HG03196 (cell line): ENCODE results near the gene JDP2.

Experiments used
- ATAC-seq: cut with Tn5 transposase; IDR thresholded peaks from one replicate; pipeline ENCODE4 v1.9.1; 2021; ENCODE audit not compliant: unreplicated experiment

JDP2 gene

GRCh38 chr14:75409316-75410205 lies 18.3 kb upstream of the JDP2 start:
- no peak for ATAC-seq

DNA sequence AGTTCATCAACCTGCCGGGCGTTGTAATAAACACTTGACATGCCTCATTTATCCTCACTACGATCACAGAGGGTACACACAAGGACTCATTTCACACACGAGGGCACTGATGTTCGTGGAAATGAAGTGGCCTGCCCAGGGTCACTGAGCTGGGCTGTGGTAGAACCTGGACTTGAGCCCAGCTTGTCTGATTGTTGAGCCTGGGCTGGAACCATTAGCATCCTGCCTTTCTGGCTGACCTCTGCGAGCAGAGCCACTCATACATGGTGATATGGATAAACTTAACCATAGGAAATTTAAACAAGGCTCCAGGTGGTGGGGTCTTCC lies 16.6 kb upstream of the JDP2 start:
- no peak for ATAC-seq

DNA sequence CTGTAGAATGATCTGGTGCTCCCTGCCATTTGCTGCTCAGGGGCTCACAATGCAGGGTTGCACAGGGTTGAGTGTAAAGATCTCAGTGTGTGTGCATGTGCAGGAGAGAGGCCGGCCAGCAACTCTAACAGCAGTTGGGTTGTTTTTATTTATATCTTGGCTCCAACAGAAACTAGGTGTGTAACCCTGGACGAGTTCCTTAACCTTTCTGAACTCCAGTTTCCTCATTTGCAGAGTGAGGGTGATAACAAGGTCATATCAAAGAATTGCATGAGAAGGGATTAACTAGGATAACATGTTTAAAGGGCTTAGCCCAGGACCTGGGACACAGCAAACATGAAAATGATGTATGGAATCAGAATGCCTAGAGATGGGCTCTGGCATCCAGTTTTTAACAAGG lies 14.8 kb upstream of the JDP2 start:
- ATAC-seq: no peak

- ATAC-seq: no peak
Observed at GRCh38 chr14:75417674-75418073, 10.1 kb upstream of the JDP2 start.

DNA sequence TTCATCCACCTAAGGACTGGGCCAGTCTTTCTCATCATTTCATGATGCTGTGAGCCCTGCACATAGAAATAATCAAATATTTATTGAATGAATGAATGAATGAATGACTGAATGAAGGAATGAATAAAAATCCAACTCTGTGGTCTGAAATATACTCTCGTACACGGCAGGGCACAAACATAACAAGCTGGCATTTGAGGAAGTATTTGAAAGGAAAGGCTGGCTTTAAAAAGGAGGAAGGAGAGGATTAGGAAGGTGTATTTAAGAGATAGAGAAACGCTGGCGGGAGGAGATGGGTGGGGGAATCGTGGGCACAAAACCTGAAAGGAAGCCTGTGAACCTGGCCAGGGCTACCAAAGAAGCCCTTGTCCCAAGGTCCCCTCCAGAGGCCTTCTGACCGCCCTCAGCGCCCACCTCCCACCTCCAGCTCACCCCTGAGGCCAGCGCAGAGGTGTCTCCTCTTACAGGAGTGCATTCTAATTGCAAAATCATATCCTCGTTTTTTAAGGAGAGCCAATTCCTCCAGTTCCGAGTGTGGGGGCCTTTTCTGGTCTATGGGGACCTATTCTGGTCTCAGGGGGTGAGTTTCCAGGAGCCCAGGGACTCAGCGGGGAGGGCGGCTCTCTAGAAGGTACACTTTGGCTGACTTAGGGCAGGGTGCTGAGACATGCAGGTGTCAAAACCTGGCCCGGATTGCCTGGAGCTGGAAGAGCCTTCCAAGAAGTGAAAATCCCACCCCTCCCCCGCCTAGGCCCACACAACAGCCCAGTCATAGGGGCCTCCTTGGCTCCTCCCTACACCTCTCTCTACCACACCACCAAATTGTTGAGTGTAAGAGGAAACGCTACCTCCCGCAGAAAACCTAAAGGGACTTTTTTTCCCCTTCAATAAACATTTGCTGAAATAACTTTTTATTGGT lies 8.7 kb upstream of the JDP2 start:
- peak; percentile 57 for ATAC-seq

DNA sequence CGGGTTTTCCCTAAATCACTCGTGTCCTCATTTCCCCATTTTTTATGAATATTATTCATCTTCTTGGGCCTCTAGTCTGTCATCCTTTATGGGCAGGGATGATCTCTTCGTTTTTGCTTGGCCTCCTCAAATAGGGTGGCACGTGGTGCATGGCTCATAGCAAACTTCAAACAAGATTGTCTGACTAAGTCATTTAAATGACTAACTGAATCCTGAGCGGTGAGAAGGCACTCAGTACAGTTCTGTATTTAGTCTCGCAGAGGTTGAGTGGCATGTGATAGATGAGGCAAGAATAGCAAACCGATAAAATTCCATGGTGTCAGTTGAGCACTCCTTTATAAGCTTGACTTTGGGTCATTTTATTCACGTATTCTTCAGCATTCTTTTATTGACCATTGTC lies 5.7 kb upstream of the JDP2 start:
- ATAC-seq: no peak

DNA sequence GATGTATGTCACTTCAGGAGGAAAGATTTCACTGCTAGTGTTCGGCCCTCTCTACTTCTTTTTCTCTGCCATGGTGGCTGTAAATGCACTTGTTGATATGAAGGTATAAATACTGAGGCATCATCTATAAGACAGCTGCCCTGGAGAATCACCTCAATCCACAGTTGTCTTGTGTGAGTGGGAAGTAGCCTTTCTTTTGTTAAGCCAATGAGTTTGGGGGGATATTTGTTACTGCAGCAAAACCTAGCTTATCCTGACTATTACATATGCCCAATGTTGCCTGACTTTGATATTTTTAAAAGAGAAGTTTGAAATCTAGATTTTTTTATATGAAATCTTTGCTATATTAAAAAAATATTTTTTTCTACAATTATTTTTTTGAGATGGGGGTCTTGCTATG lies 3.3 kb upstream of the JDP2 start:
- ATAC-seq: no peak

- ATAC-seq: no peak
Observed at GRCh38 chr14:75425446-75425845, 2.4 kb upstream of the JDP2 start.

GRCh38 chr14:75426332-75427125 lies 1.3 kb upstream of the JDP2 start:
- ATAC-seq: peak; percentile 44

GRCh38 chr14:75427126-75427481 lies 718 bp upstream of the JDP2 start:
- ATAC-seq: peak; percentile 21

- peak; percentile 15 for ATAC-seq
Observed at GRCh38 chr14:75428230-75429104, 645 bp downstream of the JDP2 start.

- no peak for ATAC-seq
Observed at GRCh38 chr14:75429562-75429961, 1.7 kb downstream of the JDP2 start.

GRCh38 chr14:75430116-75430515 lies 2.3 kb downstream of the JDP2 start:
- ATAC-seq: no peak

GRCh38 chr14:75430526-75430925 lies 2.7 kb downstream of the JDP2 start:
- ATAC-seq: no peak

DNA sequence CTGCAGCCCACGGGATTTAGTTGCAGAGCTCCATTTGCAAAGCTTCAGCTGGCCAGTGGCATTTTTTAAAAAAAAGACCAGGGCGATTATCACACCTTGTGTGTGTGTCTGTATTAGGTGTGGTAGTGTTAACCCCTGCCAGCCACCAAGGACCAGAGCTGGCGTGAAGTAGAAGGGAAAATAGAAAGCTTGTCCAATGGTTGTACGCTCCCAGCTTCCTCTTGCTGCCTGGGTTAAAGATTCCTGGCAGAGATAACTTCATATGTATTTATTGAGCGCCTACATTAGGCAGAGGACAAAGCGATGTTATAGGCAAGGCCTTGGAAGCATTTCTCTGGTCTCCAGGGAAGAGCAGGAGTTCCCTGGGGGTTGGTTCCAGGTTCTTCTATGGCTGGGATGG lies 3.2 kb downstream of the JDP2 start:
- no peak for ATAC-seq

- no peak for ATAC-seq
Observed at GRCh38 chr14:75431827-75432226, 4.0 kb downstream of the JDP2 start.

DNA sequence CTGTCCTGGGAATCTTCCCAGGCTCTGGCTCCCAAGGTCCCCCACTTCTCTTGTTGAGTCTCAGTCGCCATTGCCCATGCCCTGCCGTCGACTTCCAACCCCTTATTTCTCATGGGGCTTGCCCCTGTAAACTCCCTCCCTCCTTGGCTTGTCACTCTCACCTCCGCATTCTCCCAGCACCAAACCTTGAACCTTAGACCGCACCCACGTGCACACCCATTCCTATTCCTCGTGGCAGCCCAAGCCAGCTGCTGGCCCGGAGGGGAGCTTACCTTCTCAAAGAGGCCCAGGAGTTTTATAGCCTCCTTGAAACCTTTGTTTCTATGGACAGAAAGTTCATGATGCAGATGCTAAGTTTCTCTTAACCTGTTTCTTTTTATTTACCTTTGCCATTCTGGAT lies 4.6 kb downstream of the JDP2 start:
- ATAC-seq: no peak

DNA sequence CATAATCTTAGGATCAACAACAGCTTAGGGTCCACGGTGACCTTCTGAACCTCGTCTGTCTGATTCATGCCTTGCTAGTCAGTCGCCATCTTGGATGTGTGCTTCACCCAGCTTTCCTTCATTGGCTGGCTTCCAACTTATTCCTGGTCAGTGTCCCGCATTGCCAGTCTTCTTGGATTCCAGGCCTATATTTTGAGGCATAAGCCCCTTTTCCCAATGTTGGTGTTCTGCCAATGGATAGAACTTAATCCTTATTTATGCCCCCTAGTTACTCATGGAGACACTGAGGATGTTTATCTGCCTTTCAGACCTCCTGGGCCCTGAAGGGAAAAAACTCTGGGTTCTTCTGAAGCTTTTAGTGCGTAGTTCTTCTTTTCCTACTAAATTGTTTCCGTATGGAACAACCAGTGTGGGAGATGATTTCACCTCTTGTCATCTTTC lies 5.8 kb downstream of the JDP2 start:
- no peak for ATAC-seq

GRCh38 chr14:75434138-75434889 lies 6.5 kb downstream of the JDP2 start:
- no peak for ATAC-seq

DNA sequence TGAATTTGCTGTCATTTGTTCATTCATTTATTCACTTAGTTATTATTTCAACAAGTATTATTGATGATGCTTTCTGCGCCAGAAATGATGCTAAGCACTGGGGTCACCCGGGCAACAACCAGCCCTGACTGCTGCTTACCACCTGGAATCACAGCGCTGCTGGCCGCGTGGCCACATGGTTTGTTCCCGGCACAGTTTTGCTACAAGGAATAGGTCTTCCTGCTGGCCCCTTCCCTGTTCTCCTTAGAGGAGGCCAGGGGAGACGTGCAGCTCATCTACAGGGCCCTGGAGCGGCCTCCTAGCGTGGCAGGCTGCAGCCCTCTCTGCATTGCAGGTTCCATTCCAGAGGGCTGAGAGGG lies 7.0 kb downstream of the JDP2 start:
- no peak for ATAC-seq
